ENCODE results near the gene NRIP1. TPM values are rescaled to one million over a fixed set of nuclear protein-coding genes. Genes with fewer than 3 reads are reported as not detected.

Gene NRIP1
- total and polyA plus RNA-seq, 11 donors: 2.9 to 32.0 (median 17.6) TPM

DNA sequence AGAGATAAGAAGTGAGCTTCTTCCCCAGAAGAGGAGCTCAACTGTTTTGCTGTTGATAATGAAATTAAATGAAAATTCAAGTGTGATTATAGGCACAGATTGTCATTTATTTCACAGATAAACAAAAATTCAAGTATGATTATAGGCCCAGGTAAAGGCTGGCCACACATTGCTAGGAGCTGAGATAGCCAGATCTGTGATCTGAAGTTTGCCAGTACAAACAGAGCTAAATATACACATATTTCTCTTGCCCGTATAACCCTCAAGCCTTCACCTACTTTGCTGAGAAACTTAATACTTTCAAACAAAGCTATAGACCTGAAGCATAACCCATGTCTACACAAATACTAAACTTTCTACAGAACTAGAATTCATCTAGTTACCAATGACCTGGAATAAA lies 31.3 kb upstream of the NRIP1 start:
- TF ChIP-seq POLR2A (IDR thresholded peaks at IDR 0.05): no peak
- TF ChIP-seq, protein P1, sequence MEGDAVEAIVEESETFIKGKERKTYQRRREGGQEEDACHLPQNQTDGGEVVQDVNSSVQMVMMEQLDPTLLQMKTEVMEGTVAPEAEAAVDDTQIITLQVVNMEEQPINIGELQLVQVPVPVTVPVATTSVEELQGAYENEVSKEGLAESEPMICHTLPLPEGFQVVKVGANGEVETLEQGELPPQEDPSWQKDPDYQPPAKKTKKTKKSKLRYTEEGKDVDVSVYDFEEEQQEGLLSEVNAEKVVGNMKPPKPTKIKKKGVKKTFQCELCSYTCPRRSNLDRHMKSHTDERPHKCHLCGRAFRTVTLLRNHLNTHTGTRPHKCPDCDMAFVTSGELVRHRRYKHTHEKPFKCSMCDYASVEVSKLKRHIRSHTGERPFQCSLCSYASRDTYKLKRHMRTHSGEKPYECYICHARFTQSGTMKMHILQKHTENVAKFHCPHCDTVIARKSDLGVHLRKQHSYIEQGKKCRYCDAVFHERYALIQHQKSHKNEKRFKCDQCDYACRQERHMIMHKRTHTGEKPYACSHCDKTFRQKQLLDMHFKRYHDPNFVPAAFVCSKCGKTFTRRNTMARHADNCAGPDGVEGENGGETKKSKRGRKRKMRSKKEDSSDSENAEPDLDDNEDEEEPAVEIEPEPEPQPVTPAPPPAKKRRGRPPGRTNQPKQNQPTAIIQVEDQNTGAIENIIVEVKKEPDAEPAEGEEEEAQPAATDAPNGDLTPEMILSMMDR (IDR thresholded peaks at IDR 0.05): no peak
- Histone ChIP-seq H3K4me3 (no peak overlapping the region), H3K4me1 (no peaks in the 10 kb centered on the region), H3K9me3 (no peaks in the 10 kb centered on the region), H3K36me3 (no peaks in the 10 kb centered on the region), H3K27ac (no peak overlapping the region), H3K27me3 (no peaks in the 10 kb centered on the region)
- intact Hi-C loops (cut with DNase I): no loop called here
- DNase-seq: no peak
- WGBS, 4 donors: 82 to 94% (median 84%) methylated on average over 1 of the region's 1 CpG
- no peak for ATAC-seq

GRCh38 chr21:15095326-15095725 lies 30.5 kb upstream of the NRIP1 start:
- no peaks in the 10 kb centered on the region for H3K36me3 ChIP-seq
- no peak for ATAC-seq
- 35 to 54% (median 39%) methylated on average over 1 of the region's 1 CpG for WGBS, 4 donors
- no peaks in the 10 kb centered on the region for H3K4me1 ChIP-seq
- H3K9me3 ChIP-seq: no peaks in the 10 kb centered on the region
- TF ChIP-seq POLR2A (IDR thresholded peaks at IDR 0.05): no peak
- TF ChIP-seq, protein P1 (IDR thresholded peaks at IDR 0.05): no peak
- DNase-seq: no peak
- H3K27me3 ChIP-seq: no peaks in the 10 kb centered on the region
- no peak overlapping the region for H3K27ac ChIP-seq
- H3K4me3 ChIP-seq: no peak overlapping the region
- intact Hi-C loops (cut with DNase I): no loop called here

DNA sequence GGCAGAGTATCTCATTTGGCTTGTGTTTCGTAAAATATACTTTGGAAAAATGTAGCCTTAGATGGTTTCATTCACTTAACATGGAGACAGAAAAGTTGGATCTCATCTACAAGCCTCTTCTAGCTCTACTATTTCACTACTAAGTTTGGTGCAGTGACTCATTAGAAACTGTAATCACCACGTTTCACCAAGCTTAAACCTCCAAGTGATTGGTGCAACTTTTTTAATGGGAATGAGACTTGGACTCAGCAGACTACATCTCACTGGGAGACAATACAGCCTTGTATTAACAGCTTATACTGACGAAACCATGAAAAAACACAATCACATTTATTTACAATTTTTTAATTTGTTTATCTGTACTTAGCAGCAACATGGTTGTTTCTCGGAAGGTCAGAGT lies 29.9 kb upstream of the NRIP1 start:
- ATAC-seq: no peak
- Histone ChIP-seq H3K9me3 (no peaks in the 10 kb centered on the region), H3K27ac (no peak overlapping the region), H3K36me3 (no peaks in the 10 kb centered on the region), H3K4me1 (no peaks in the 10 kb centered on the region), H3K4me3 (no peak overlapping the region), H3K27me3 (no peaks in the 10 kb centered on the region)
- TF ChIP-seq POLR2A (IDR thresholded peaks at IDR 0.05): no peak
- TF ChIP-seq, protein P1 (IDR thresholded peaks at IDR 0.05): no peak
- no peak for DNase-seq
- intact Hi-C loops (cut with DNase I): no loop called here
- WGBS, 4 donors: 82 to 87% (median 86%) methylated on average over 4 of the region's 4 CpGs

DNA sequence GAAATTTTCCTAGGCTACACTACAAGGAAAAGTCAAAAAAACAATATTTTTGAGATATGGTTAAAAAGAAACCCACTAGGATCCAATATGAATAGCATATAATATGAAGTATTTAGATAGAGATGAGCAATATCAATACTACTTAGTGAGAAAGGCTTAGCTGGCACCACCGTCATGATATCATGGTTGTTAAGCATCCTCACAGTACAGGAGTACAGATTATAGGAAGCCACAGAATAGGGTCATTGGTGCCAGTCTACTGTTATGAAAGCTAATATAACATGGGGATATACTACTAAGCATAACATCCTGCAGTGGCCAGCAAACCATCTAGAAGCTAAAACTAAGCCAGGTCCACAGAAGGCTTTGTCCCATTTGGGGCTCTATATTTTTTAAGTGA lies 28.4 kb upstream of the NRIP1 start:
- H3K27ac ChIP-seq: no peak overlapping the region
- H3K9me3 ChIP-seq: no peaks in the 10 kb centered on the region
- intact Hi-C loops (cut with DNase I): no loop called here
- no peaks in the 10 kb centered on the region for H3K36me3 ChIP-seq
- DNase-seq: no peak
- WGBS, 4 donors: 79 to 100% (median 94%) methylated on average over 1 of the region's 1 CpG
- TF ChIP-seq, protein P1 (IDR thresholded peaks at IDR 0.05): no peak
- no peak for TF ChIP-seq POLR2A (IDR thresholded peaks at IDR 0.05)
- no peaks in the 10 kb centered on the region for H3K27me3 ChIP-seq
- no peaks in the 10 kb centered on the region for H3K4me1 ChIP-seq
- H3K4me3 ChIP-seq: no peak overlapping the region
- ATAC-seq: no peak
